Ovary (tissue), 10 donors: ENCODE results near the gene TM4SF20. TPM values are rescaled to one million over a fixed set of nuclear protein-coding genes. Genes with fewer than 3 reads are reported as not detected.

Experiments
- DNase-seq, 5 donors: peaks; one replicate each; pipeline ENCODE4 v3.0.0-alpha.2; 2019 to 2020
- H3K27ac ChIP-seq, 2 donors: fragments of 200-600 bp; one replicate each; pipeline versions ENCODE4 v1.5.1 to v1.8.0; 2019 to 2022
- H3K27me3 ChIP-seq: fragments of 200-600 bp; one replicate; pipeline ENCODE4 v1.8.0; 2022
- H3K36me3 ChIP-seq: fragments of 200-600 bp; sonication (generic); one replicate; pipeline ENCODE4 v1.5.1; 2019
- H3K4me1 ChIP-seq: one replicate; pipeline ENCODE4 v1.8.1; 2013; ENCODE audit warnings: mild to moderate bottlenecking, moderate library complexity; ENCODE audit not compliant: insufficient read depth
- H3K4me3 ChIP-seq: fragments of 200-600 bp; sonication (generic); one replicate; pipeline ENCODE4 v1.5.1; 2017
- H3K9me3 ChIP-seq, 2 donors: fragments of 200-600 bp in 1 of 2; sonication (generic) in 1 of 2; one replicate each; pipeline versions ENCODE4 v1.5.1 to v1.8.1; 2013 to 2019; ENCODE audit warnings: mild to moderate bottlenecking in 1 of 2, moderate library complexity in 1 of 2
- EP300 ChIP-seq: sonication (generic); formaldehyde crosslinking; IDR thresholded peaks from one replicate; pipeline ENCODE4 v1.6.1; 2017; ENCODE audit warnings: antibody characterized with exemption
- POLR2A ChIP-seq: fragments of 450-650 bp; IDR thresholded peaks from one replicate; pipeline ENCODE4 v1.6.1; 2017; ENCODE audit warnings: antibody characterized with exemption, mild to moderate bottlenecking, moderate library complexity
- WGBS, 3 donors: extraction: QIAGEN DNeasy Blood & Tissue Kit in 1 of 3; methylation state at CpG; one replicate each; pipeline versions ENCODE4 v1.1.5 to v1.1.7; 2013 to 2017; 5-methylcytosine and 5-hydroxymethylcytosine counted together
- intact Hi-C, 4 donors: fragments of 100-400 bp; cut with DNase I; formaldehyde crosslinking; loops; one replicate each; pipeline versions ENCODE4 v1.11.0 to v1.15.1; 2022 to 2023
- long read RNA-seq, 3 donors: library from polyadenylated mRNA in 2 of 3; unstranded in 2 of 3; transcript quantifications; one replicate each; pipeline ENCODE4 v2.0.0 and lab custom pipeline, GENCODE V29; 2021 to 2026
- polyA plus RNA-seq, 2 donors: library from polyadenylated mRNA; stranded (reverse); fragments of 200-250 nt in 1 of 2; fragments of 350-450 nt in 1 of 2; fragmentation: Illumina TruSeq in 1 of 2; extraction: RNeasy Lipid Tissue Mini Kit (QIAGEN cat#74804) in 1 of 2; gene quantifications; one replicate each; pipeline ENCODE4 v1.2.3, GENCODE V29; 2013 to 2014
- total RNA-seq, 7 donors: library from RNA; depleted of rRNA in 2 of 7; stranded (reverse); fragments of >200 nt in 2 of 7; fragmentation: NEBNext Ultra II Directional in 3 of 7; extraction: Animal tissue kit (Norgen Biotek cat#: 25700) in 3 of 7; gene quantifications; one replicate each; pipeline versions ENCODE4 v1.1.0 to v1.2.4, GENCODE V29; 2016 to 2023
- TF ChIP-seq, protein P1 (sequence below), 3 donors: fragments of 450-650 bp in 2 of 3; fragments of 200-600 bp in 1 of 3; IDR thresholded peaks; one replicate each; pipeline versions ENCODE4 v1.5.1 to v1.8.0; 2016 to 2022; ENCODE audit warnings: antibody characterized with exemption in 3 of 3, mild to moderate bottlenecking in 1 of 3
- donor health status: DM: no; HTN: no; CAD: no; lungs with moderate emphysema.
- donor health status: DM: no; HTN: no; CAD: no.
- donor health status: Bipolar disorder and iron deficiency.
- donor health status: DM: yes; HTN: yes; CAD: no.
- donor health status: DM: no; HTN: no; CAD: no.
- donor health status: DM: yes; HTN: yes; CAD: no.

The TM4SF20 gene, protein sequence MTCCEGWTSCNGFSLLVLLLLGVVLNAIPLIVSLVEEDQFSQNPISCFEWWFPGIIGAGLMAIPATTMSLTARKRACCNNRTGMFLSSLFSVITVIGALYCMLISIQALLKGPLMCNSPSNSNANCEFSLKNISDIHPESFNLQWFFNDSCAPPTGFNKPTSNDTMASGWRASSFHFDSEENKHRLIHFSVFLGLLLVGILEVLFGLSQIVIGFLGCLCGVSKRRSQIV
- total RNA-seq (1 to 10 TPM in 1 of 7 donors, not detected in 6; 1.4 TPM), polyA plus RNA-seq (not detected)
- long read RNA-seq, donor 1, result 0 reads
- long read RNA-seq, donor 2, result 0 reads
- long read RNA-seq, donor 3, result 0 reads

DNA sequence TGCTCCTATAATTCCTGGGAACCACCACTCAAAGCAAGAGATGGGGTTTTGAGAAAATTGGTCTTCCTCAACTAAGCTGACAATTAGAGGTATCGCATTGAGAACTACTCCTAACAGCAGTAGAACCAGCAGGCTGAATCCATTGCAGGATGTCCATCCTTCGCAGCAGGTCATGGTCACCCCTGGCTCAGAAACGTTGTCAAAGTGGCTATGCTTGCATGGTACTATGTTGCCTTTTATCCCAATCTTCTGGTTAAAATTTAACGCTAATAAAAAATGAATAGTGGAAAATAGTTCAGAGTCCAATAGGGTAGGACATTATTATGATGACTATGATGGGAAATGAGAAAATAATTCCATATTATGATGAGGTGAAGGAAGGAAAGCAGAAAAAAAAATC lies at the start of gene TM4SF20:
Gene TM4SF20, minus strand, starts transcription at position 212 of the 400 bp plus-strand sequence. Its CDS starts 38 bp downstream, at position 174.
- Histone ChIP-seq H3K27me3 (no peaks in the 10 kb centered on the region), H3K4me3 (no peak within 1 kb of the TSS), H3K4me1 (no peaks in the 10 kb centered on the region), H3K27ac (no peak within 1 kb of the TSS), H3K9me3 (no peaks in the 10 kb centered on the region), H3K36me3 (no peaks in the 10 kb centered on the region)
- no peak for DNase-seq
- TF ChIP-seq EP300 (no peak), POLR2A (no peak)
- TF ChIP-seq, protein P1, sequence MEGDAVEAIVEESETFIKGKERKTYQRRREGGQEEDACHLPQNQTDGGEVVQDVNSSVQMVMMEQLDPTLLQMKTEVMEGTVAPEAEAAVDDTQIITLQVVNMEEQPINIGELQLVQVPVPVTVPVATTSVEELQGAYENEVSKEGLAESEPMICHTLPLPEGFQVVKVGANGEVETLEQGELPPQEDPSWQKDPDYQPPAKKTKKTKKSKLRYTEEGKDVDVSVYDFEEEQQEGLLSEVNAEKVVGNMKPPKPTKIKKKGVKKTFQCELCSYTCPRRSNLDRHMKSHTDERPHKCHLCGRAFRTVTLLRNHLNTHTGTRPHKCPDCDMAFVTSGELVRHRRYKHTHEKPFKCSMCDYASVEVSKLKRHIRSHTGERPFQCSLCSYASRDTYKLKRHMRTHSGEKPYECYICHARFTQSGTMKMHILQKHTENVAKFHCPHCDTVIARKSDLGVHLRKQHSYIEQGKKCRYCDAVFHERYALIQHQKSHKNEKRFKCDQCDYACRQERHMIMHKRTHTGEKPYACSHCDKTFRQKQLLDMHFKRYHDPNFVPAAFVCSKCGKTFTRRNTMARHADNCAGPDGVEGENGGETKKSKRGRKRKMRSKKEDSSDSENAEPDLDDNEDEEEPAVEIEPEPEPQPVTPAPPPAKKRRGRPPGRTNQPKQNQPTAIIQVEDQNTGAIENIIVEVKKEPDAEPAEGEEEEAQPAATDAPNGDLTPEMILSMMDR (IDR thresholded peaks at IDR 0.05), result no peak
- intact Hi-C loops, result no loop called here
- WGBS, 3 donors, result 83 to 89% (median 88%) methylated on average over 4 of the region's 4 CpGs

DNA sequence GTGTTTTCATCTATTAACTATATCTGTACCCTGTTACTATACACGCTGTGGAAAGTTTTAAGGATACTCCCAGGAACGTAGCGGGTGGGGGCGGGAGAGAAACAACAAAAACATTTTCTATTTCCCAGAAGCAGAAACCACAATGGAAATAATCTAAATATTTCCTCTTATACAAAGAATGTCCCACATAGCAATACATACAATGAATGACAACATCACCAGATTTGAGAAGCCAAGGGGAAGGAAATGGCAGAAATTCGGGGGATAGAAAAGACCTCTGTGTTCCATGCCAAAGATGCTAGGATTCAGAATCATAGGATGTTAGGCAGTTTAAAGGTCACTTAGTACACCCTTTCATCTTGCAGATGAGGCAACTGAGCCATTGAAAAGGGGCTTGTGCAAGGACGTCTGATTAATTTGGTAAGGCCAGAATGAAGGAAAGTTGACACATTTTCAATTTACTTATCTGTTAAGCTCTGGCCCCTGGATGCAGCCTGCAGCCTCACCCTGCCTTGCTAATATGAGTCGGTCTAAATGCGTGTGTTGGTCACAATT lies 49.7 kb upstream of the TM4SF20 start:
- 51 to 60% (median 53%) methylated on average over 8 of the region's 8 CpGs for WGBS, 3 donors

DNA sequence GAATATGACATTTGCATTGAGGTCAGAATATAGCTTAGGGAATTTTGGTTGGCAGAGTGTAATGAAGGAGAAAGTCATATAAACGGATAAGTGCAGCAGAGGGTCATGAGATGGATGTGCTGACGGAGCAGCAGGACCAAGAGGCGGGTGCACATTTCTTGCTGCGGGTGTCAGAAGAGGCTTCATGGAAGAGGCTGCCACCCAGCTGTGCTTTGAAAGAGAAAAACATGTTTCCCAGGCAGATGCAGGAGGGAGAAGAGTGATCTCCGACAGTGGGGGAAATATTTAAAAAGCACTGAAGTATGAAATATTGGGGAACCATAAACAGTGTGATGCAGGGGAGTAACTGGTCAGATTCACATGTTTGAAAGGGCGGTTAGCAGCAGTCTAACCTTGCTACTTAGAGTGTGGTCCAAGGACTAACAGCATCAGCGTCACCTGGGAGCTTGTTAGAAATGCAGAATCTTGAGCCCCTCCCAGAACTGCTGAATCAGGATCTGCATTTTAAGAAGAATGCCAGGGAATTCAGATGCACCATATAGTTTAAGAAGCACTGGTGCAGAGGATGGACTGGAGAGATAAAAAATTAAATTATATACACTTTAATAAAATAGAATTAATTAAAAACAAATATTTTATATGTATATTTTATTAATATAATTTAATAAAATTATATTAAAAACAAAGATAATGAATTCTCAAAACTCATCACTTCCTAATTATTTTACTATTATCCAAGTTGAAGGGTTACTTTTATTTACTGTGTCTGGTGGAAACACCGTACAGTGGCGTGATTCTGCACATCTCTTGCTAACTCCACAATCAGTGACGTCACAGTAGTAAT lies 44.8 kb upstream of the TM4SF20 start:
- Histone ChIP-seq H3K4me1 (no peaks in the 10 kb centered on the region), H3K36me3 (no peaks in the 10 kb centered on the region), H3K9me3 (no peaks in the 10 kb centered on the region), H3K27me3 (no peaks in the 10 kb centered on the region), H3K27ac (no peak overlapping the region), H3K4me3 (no peak overlapping the region)
- TF ChIP-seq, protein P1 (IDR thresholded peaks at IDR 0.05), result no peak
- no peak for TF ChIP-seq POLR2A
- no peak for TF ChIP-seq EP300
- 54 to 64% (median 62%) methylated on average over 10 of the region's 10 CpGs for WGBS, 3 donors
- intact Hi-C loops, result no loop called here
- no peak for DNase-seq

More for the DNA sequence above, 49.7 kb upstream of the TM4SF20 start:
- no peaks in the 10 kb centered on the region for H3K9me3 ChIP-seq
- no peak overlapping the region for H3K27ac ChIP-seq
- no peak overlapping the region for H3K4me3 ChIP-seq
- no peak for TF ChIP-seq EP300
- TF ChIP-seq, protein P1 (IDR thresholded peaks at IDR 0.05), result no peak
- no peak for TF ChIP-seq POLR2A
- DNase-seq, result no peak
- no peaks in the 10 kb centered on the region for H3K4me1 ChIP-seq
- intact Hi-C loops, result no loop called here
- no peaks in the 10 kb centered on the region for H3K36me3 ChIP-seq
- no peaks in the 10 kb centered on the region for H3K27me3 ChIP-seq

DNA sequence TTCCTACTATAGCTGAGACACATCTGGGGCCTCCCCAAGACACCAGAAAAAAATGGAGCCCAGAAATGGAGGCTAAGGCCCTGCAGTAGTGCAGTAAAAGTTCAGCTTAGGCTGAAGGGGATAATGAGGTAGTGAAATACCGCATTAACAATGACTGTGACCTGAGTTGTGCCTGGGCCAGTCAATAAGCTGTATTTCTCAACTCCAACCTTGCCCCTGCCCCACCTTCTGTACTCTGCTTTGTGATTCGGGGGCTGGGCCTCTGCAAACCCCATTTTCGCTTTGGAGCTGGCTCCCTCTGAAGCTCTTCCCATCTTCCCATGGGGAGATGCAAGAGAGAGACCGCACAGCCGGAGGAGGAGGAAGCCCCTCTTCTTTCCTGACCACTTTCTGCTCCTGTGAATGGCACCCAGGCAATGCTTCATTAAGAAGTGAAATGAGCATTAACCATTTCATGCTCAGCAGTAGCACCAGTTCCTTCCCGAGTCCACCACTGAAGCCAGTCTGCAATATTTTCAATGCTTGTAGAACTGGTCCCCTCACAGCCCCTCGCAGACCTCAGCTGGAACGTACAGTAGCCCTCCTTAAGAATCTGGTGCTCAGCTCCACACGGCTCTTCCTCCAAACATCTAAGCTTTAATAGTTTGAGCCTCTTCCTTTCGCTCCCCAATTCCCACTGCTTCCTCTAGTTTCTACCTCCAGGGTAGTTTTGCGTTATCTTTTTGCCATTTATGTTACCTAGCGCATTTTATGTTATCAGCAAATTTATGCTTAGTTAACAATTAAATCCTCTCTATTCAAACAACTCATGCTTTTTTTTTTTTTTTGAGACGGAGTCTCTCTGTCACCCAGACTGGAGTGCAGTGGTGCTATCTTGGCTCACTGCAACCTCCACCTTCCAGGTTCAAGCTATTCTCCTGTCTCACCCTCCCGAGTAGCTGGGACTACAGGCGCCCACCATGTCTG lies 41.3 kb upstream of the TM4SF20 start:
- Histone ChIP-seq H3K27ac (no peak overlapping the region), H3K4me1 (peaks cover 2% of the 10 kb centered on the region), H3K27me3 (no peaks in the 10 kb centered on the region), H3K9me3 (no peaks in the 10 kb centered on the region), H3K4me3 (no peak overlapping the region), H3K36me3 (no peaks in the 10 kb centered on the region)
- intact Hi-C loops, result no loop called here
- DNase-seq, result no peak
- TF ChIP-seq, protein P1 (IDR thresholded peaks at IDR 0.05), result no peak
- TF ChIP-seq EP300 (no peak), POLR2A (no peak)
- WGBS, 3 donors, result 86 to 92% (median 90%) methylated on average over 15 of the region's 15 CpGs
